SK-N-SH treated with all-trans-retinoic acid at 6 μM for 48 hours (cell line): ENCODE measurements around the gene CERK.

Source experiments
- ATAC-seq: fragments of 200-7000 bp; cut with Tn5 transposase; 3 replicates; pipeline ENCODE4 v1.9.1; 2020; ENCODE audit warnings: mild to moderate bottlenecking, moderate library complexity
- BACH2 ChIP-seq: fragments of 250-450 bp; sonication (Bioruptor Pico); IDR thresholded peaks from 2 replicates; pipeline ENCODE4 v1.9.0; 2021; ENCODE audit warnings: mild to moderate bottlenecking, borderline replicate concordance
- CSDC2 ChIP-seq: fragments of 250-450 bp; sonication (Bioruptor Pico); IDR thresholded peaks from 2 replicates; pipeline ENCODE4 v1.5.0; 2020; ENCODE audit warnings: mild to moderate bottlenecking, moderate library complexity
- CSRNP3 ChIP-seq: fragments of 250-450 bp; sonication (Bioruptor Pico); IDR thresholded peaks from 2 replicates; pipeline ENCODE4 v1.5.1; 2021; ENCODE audit warnings: mild to moderate bottlenecking, moderate library complexity
- ESRRG ChIP-seq: fragments of 250-450 bp; sonication (Bioruptor Pico); IDR thresholded peaks from 2 replicates; pipeline ENCODE4 v1.6.1; 2021; ENCODE audit warnings: mild to moderate bottlenecking
- ISL1 ChIP-seq: fragments of 250-450 bp; sonication (Bioruptor Pico); IDR thresholded peaks from 2 replicates; pipeline ENCODE4 v2.1.2; 2022; ENCODE audit warnings: mild to moderate bottlenecking, moderate library complexity
- OSR1 ChIP-seq: fragments of 250-450 bp; sonication (Bioruptor Pico); IDR thresholded peaks from 2 replicates; pipeline ENCODE4 v1.8.0; 2022; ENCODE audit warnings: moderate library complexity, mild to moderate bottlenecking, inconsistent platforms
- POU6F1 ChIP-seq: fragments of 250-450 bp; sonication (Bioruptor Pico); IDR thresholded peaks from 2 replicates; pipeline ENCODE4 v1.8.0; 2021; ENCODE audit warnings: low read depth, mild to moderate bottlenecking, moderate library complexity, borderline replicate concordance
- PPARA ChIP-seq: fragments of 250-450 bp; sonication (Bioruptor Pico); IDR thresholded peaks from 2 replicates; pipeline ENCODE4 v1.5.0; 2020; ENCODE audit warnings: mild to moderate bottlenecking, borderline replicate concordance
- RARB ChIP-seq: fragments of 250-450 bp; sonication (Bioruptor Pico); IDR thresholded peaks from 2 replicates; pipeline ENCODE4 v1.8.0; 2021; ENCODE audit warnings: mild to moderate bottlenecking, moderate library complexity
- SNAI2 ChIP-seq: fragments of 250-450 bp; sonication (Bioruptor Pico); IDR thresholded peaks from 2 replicates; pipeline ENCODE4 v1.5.0; 2020; ENCODE audit warnings: mild to moderate bottlenecking, moderate library complexity
- TCF4 ChIP-seq: fragments of 250-450 bp; sonication (Bioruptor Pico); IDR thresholded peaks from 2 replicates; pipeline ENCODE4 v1.8.0; 2021; ENCODE audit warnings: mild to moderate bottlenecking, moderate library complexity, borderline replicate concordance
- TOX ChIP-seq: fragments of 250-450 bp; sonication (Bioruptor Pico); IDR thresholded peaks from 2 replicates; pipeline ENCODE4 v1.8.0; 2021; ENCODE audit warnings: mild to moderate bottlenecking, moderate library complexity, borderline replicate concordance
- ZC3H10 ChIP-seq: fragments of 250-450 bp; sonication (Bioruptor Pico); IDR thresholded peaks from 2 replicates; pipeline ENCODE4 v1.5.1; 2021; ENCODE audit warnings: mild to moderate bottlenecking, moderate library complexity
- ZFP3 ChIP-seq: fragments of 250-450 bp; sonication (Bioruptor Pico); IDR thresholded peaks from 2 replicates; pipeline ENCODE4 v1.5.0; 2020; ENCODE audit warnings: mild to moderate bottlenecking, moderate library complexity
- ZNF70 ChIP-seq: fragments of 450-650 bp; formaldehyde crosslinking; IDR thresholded peaks from 2 replicates; pipeline ENCODE4 v1.5.0; 2020; ENCODE audit warnings: mild to moderate bottlenecking, moderate library complexity
- ZNF8 ChIP-seq: fragments of 450-650 bp; formaldehyde crosslinking; IDR thresholded peaks from 2 replicates; pipeline ENCODE4 v1.5.0; 2020; ENCODE audit warnings: mild to moderate bottlenecking, moderate library complexity
- TF ChIP-seq, protein P1 (sequence below): fragments of 250-450 bp; sonication (Bioruptor Pico); IDR thresholded peaks from 2 replicates; pipeline ENCODE4 v1.5.1; 2020; ENCODE audit warnings: low read depth, mild to moderate bottlenecking, moderate library complexity
- TF ChIP-seq, protein P2 (sequence below): fragments of 250-450 bp; sonication (Bioruptor Pico); IDR thresholded peaks from 2 replicates; pipeline ENCODE4 v1.5.0; 2020; ENCODE audit warnings: mild to moderate bottlenecking, moderate library complexity
- TF ChIP-seq, protein P3 (sequence below): fragments of 250-450 bp; sonication (Bioruptor Pico); IDR thresholded peaks from 2 replicates; pipeline ENCODE4 v1.8.0; 2020; ENCODE audit warnings: mild to moderate bottlenecking, moderate library complexity, borderline replicate concordance

The CERK gene

DNA sequence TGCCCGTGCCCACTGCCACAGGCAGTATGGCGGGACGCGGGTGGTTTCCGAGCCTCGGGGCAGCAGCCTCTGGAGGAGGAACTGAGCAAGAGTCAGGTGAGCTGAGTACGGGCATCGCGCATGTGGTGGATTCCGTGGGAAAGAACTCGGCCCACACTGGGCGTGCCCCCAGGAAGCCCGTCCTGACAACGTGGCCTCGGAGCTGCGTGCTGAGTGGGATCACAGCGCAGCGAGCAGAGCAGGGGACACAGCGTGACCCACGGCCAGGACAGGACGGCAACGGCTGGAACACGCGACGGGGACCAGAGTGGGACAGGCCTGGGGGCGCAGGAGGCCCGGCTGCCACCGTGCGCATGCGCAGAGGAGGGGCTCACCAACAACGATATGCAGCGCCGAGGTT lies 36.8 kb downstream of the CERK start:
- no peak for ATAC-seq
- TF ChIP-seq BACH2 (CRISPR knock-in tag) (no peak), POU6F1 (no peak)

DNA sequence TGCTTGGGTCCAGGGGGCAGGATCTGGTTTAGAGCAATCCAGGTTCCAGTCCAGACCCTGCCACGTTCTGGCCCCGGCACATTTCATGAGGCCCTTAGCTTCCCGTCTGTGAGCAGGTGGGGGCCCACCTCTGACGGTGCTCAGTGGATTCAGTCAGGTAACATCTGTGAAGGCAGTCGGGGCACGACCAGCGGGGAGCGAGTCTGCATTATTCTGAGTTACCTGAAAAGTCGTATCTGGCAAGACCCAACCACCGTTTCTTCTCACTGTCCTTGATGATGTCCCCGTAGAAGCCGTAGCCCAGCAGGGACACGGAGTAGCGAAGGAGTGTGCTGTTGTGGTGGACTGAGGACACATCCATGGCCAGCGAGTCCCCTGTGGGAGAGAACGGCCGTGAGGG lies 39.0 kb downstream of the CERK start:
- ATAC-seq = no peak
- no peak for TF ChIP-seq BACH2 (CRISPR knock-in tag)

GRCh38 chr22:46697811-46698515 lies 40.1 kb downstream of the CERK start:
- TF ChIP-seq ESRRG (CRISPR knock-in tag) (no peak), CSDC2 (no peak), ZNF70 (CRISPR knock-in tag) (no peak), TCF4 (CRISPR knock-in tag) (no peak), TOX (CRISPR knock-in tag) (no peak), ZNF8 (CRISPR knock-in tag) (no peak), ISL1 (CRISPR knock-in tag) (no peak), PPARA (no peak), CSRNP3 (CRISPR knock-in tag) (no peak), POU6F1 (no peak), RARB (CRISPR knock-in tag) (no peak), SNAI2 (CRISPR knock-in tag) (no peak), ZC3H10 (CRISPR knock-in tag) (no peak), OSR1 (no peak), ZFP3 (CRISPR knock-in tag) (no peak)
- TF ChIP-seq, protein P1, sequence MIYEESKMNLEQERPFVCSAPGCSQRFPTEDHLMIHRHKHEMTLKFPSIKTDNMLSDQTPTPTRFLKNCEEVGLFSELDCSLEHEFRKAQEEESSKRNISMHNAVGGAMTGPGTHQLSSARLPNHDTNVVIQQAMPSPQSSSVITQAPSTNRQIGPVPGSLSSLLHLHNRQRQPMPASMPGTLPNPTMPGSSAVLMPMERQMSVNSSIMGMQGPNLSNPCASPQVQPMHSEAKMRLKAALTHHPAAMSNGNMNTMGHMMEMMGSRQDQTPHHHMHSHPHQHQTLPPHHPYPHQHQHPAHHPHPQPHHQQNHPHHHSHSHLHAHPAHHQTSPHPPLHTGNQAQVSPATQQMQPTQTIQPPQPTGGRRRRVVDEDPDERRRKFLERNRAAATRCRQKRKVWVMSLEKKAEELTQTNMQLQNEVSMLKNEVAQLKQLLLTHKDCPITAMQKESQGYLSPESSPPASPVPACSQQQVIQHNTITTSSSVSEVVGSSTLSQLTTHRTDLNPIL (CRISPR knock-in tag) = no peak
- TF ChIP-seq, protein P2, sequence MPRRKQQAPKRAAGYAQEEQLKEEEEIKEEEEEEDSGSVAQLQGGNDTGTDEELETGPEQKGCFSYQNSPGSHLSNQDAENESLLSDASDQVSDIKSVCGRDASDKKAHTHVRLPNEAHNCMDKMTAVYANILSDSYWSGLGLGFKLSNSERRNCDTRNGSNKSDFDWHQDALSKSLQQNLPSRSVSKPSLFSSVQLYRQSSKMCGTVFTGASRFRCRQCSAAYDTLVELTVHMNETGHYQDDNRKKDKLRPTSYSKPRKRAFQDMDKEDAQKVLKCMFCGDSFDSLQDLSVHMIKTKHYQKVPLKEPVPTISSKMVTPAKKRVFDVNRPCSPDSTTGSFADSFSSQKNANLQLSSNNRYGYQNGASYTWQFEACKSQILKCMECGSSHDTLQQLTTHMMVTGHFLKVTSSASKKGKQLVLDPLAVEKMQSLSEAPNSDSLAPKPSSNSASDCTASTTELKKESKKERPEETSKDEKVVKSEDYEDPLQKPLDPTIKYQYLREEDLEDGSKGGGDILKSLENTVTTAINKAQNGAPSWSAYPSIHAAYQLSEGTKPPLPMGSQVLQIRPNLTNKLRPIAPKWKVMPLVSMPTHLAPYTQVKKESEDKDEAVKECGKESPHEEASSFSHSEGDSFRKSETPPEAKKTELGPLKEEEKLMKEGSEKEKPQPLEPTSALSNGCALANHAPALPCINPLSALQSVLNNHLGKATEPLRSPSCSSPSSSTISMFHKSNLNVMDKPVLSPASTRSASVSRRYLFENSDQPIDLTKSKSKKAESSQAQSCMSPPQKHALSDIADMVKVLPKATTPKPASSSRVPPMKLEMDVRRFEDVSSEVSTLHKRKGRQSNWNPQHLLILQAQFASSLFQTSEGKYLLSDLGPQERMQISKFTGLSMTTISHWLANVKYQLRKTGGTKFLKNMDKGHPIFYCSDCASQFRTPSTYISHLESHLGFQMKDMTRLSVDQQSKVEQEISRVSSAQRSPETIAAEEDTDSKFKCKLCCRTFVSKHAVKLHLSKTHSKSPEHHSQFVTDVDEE = no peak
- TF ChIP-seq, protein P3, sequence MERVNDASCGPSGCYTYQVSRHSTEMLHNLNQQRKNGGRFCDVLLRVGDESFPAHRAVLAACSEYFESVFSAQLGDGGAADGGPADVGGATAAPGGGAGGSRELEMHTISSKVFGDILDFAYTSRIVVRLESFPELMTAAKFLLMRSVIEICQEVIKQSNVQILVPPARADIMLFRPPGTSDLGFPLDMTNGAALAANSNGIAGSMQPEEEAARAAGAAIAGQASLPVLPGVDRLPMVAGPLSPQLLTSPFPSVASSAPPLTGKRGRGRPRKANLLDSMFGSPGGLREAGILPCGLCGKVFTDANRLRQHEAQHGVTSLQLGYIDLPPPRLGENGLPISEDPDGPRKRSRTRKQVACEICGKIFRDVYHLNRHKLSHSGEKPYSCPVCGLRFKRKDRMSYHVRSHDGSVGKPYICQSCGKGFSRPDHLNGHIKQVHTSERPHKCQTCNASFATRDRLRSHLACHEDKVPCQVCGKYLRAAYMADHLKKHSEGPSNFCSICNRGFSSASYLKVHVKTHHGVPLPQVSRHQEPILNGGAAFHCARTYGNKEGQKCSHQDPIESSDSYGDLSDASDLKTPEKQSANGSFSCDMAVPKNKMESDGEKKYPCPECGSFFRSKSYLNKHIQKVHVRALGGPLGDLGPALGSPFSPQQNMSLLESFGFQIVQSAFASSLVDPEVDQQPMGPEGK (CRISPR knock-in tag) = no peak
- no peak for ATAC-seq
